Activated T-cell treated with anti-CD3 and anti-CD28 coated beads, Interleukin-2, amount 50 U/mL, for 24 hours (primary cell): Measurements from ENCODE around the gene ZNF776.
"Not testable (repeated sequence)": the region's sequence is repeated elsewhere in the genome, so short reads cannot be mapped to it uniquely, and the experiment has no call there.

ENCODE experiments used
- DNase-seq: peaks from one replicate; pipeline ENCODE4 v3.0.0-alpha.2; 2020
- H3K27ac Mint-ChIP-seq: 2 replicates; pipeline ENCODE4 v1.8.0; 2020; ENCODE audit warnings: mild to moderate bottlenecking, mixed read lengths
- H3K27me3 Mint-ChIP-seq: 2 replicates; pipeline ENCODE4 v1.8.0; 2020; ENCODE audit warnings: mixed read lengths
- H3K36me3 Mint-ChIP-seq: 2 replicates; pipeline ENCODE4 v1.8.0; 2020; ENCODE audit warnings: low read depth, mixed read lengths
- H3K4me1 Mint-ChIP-seq: 2 replicates; pipeline ENCODE4 v1.8.0; 2020; ENCODE audit warnings: low read depth, mixed read lengths
- H3K4me3 Mint-ChIP-seq: 2 replicates; pipeline ENCODE4 v1.8.0; 2020; ENCODE audit warnings: mild to moderate bottlenecking, moderate library complexity, mixed read lengths
- H3K9me3 Mint-ChIP-seq: 2 replicates; pipeline ENCODE4 v1.8.0; 2020; ENCODE audit warnings: mixed read lengths

The ZNF776 gene

DNA sequence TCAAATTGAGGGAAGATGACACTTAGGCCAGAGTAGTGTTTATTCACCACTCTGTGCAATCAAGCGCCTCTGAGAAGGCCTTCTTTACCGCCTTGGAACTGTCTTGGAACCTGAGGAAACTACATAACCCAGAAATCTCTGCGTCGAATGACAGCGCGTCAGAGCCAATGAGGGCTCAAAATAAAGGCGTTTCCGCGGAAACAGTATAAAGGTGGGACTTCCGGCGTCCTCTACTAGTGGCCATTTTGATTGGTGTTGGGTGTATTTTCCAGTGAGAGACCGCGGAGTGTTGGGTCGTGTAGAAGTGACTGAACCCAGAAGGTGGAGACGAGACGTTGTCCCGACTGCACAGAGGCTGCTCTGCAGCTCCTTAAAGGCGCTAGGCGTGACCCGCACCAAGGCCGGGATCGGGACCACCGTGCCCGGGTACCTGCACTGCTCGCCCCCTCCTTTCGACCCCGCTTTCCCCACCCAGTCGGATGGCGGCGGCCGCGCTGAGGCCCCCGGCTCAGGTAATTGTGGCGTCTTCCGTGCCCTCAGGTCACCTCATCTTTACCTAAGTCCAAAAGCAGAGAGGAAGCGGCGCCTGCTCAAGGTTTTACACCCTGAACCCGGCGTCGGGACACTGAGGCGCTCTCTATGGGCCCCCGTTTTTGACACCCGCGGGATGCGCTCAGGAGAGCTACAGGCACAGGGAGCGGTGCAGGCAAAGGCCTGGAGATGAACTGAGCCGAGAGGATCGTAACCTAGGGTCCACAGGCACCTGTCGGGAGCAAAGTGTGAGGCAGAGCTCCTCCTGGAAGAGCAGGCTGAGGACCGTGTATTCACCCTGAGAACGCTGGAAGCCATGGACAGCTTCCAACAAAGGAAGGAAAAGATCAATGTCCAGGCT, at the start of gene ZNF776:
ZNF776 (plus strand) TSS at position 236 of the 892 bp plus-strand sequence; CDS start at position 480, 244 bp downstream.
- DNase-seq = peak; percentile 78
- H3K4me1 Mint-ChIP-seq = peaks cover 26% of the 10 kb centered on the region
- peak within 1 kb of the TSS; percentile 96 for H3K4me3 Mint-ChIP-seq
- H3K9me3 Mint-ChIP-seq = peaks cover 46% of the 10 kb centered on the region
- H3K27ac Mint-ChIP-seq = peak within 1 kb of the TSS; percentile 94
- no peaks in the 10 kb centered on the region for H3K27me3 Mint-ChIP-seq
- peaks cover 66% of the 10 kb centered on the region for H3K36me3 Mint-ChIP-seq

DNA sequence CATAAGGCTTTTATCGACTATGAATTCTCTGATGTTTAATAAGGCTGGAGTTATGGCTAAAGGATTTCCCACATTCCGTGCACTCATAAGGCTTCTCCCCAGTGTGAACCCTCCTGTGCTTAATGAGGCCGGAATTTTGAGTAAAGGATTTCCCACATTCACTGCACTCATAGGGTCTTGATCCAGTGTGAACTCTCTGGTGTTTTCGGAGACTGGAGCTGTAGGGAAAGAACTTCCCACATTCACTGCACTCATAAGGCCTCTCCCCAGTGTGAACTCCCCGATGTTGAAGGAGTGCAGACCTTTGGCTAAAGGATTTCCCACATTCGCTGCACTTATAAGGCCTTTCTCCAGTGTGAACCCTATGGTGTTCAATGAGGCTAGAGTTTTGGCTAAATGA, 45.0 kb upstream of the ZNF776 start:
- H3K9me3 Mint-ChIP-seq = peaks cover 79% of the 10 kb centered on the region
- no peak for DNase-seq
- no peak overlapping the region for H3K27ac Mint-ChIP-seq
- peaks cover 93% of the 10 kb centered on the region for H3K36me3 Mint-ChIP-seq
- H3K27me3 Mint-ChIP-seq = peaks cover 4% of the 10 kb centered on the region
- no peak overlapping the region for H3K4me3 Mint-ChIP-seq
- peaks cover 5% of the 10 kb centered on the region for H3K4me1 Mint-ChIP-seq

- peaks cover 91% of the 10 kb centered on the region for H3K36me3 Mint-ChIP-seq
- peaks cover 21% of the 10 kb centered on the region for H3K27me3 Mint-ChIP-seq
- H3K4me1 Mint-ChIP-seq = peaks cover 13% of the 10 kb centered on the region
- H3K27ac Mint-ChIP-seq = no peak overlapping the region
- H3K4me3 Mint-ChIP-seq = no peak overlapping the region
- no peak for DNase-seq
- H3K9me3 Mint-ChIP-seq = peaks cover 77% of the 10 kb centered on the region
Measured at GRCh38 chr19:57706346-57706745, 40.3 kb upstream of the ZNF776 start.

GRCh38 chr19:57708641-57709361, 37.8 kb upstream of the ZNF776 start, which contains the start of gene ZNF154:
TSS of gene ZNF154 (minus strand) at chr19:57709204. CDS start at chr19:57708971, 233 bp downstream.
- Mint-ChIP-seq H3K9me3 (peaks cover 70% of the 10 kb centered on the region), H3K27ac (peak within 1 kb of the TSS; percentile 47), H3K27me3 (peaks cover 21% of the 10 kb centered on the region), H3K36me3 (peaks cover 87% of the 10 kb centered on the region), H3K4me1 (peaks cover 13% of the 10 kb centered on the region), H3K4me3 (peak within 1 kb of the TSS; percentile 73)
- peak; percentile 49 for DNase-seq

GRCh38 chr19:57709616-57710015, 37.0 kb upstream of the ZNF776 start:
- Mint-ChIP-seq H3K9me3 (peaks cover 69% of the 10 kb centered on the region), H3K4me1 (peaks cover 13% of the 10 kb centered on the region), H3K27me3 (peaks cover 21% of the 10 kb centered on the region), H3K36me3 (peaks cover 87% of the 10 kb centered on the region), H3K27ac (no peak overlapping the region), H3K4me3 (no peak overlapping the region)
- DNase-seq = no peak

GRCh38 chr19:57712222-57712621, 34.4 kb upstream of the ZNF776 start:
- peaks cover 68% of the 10 kb centered on the region for H3K9me3 Mint-ChIP-seq
- H3K4me1 Mint-ChIP-seq = peaks cover 8% of the 10 kb centered on the region
- peaks cover 15% of the 10 kb centered on the region for H3K27me3 Mint-ChIP-seq

GRCh38 chr19:57719424-57719823, 27.2 kb upstream of the ZNF776 start:
- Mint-ChIP-seq H3K27ac (no peak overlapping the region), H3K9me3 (peaks cover 75% of the 10 kb centered on the region), H3K4me3 (no peak overlapping the region), H3K4me1 (peaks cover 2% of the 10 kb centered on the region), H3K36me3 (peaks cover 86% of the 10 kb centered on the region), H3K27me3 (no peaks in the 10 kb centered on the region)
- DNase-seq = no peak

More at GRCh38 chr19:57712222-57712621, 34.4 kb upstream of the ZNF776 start:
- Mint-ChIP-seq H3K4me3 (no peak overlapping the region), H3K36me3 (peaks cover 84% of the 10 kb centered on the region), H3K27ac (no peak overlapping the region)
- no peak for DNase-seq

GRCh38 chr19:57719901-57720519, 26.6 kb upstream of the ZNF776 start:
- Mint-ChIP-seq H3K4me1 (peaks cover 6% of the 10 kb centered on the region), H3K4me3 (no peak overlapping the region), H3K36me3 (peaks cover 86% of the 10 kb centered on the region), H3K27me3 (no peaks in the 10 kb centered on the region), H3K27ac (no peak overlapping the region), H3K9me3 (peaks cover 74% of the 10 kb centered on the region)
- DNase-seq = no peak

DNA sequence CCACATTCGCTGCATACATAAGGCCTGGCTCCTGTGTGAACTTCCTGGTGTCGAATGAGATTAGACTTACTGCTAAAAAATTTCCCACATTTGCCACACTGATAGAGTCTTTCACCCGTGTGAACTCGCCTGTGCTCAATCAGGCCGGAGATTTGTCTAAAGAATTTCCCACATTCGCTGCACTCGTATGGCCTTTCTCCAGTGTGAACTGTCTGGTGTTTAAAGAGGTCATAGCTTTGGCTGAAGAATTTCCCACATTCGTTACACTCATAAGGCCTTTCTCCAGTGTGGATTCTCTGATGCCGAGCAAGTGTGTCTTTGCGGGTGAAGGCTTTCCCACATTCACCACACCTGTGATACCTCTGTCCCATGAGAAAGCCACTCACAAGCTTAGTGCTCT, 25.7 kb upstream of the ZNF776 start:
- Mint-ChIP-seq H3K4me3 (no peak overlapping the region), H3K4me1 (peaks cover 6% of the 10 kb centered on the region), H3K27me3 (no peaks in the 10 kb centered on the region), H3K9me3 (peaks cover 70% of the 10 kb centered on the region), H3K36me3 (peaks cover 84% of the 10 kb centered on the region), H3K27ac (no peak overlapping the region)
- no peak for DNase-seq

GRCh38 chr19:57738320-57738719, 8.3 kb upstream of the ZNF776 start:
- peak; percentile 61 for DNase-seq
- H3K4me1 Mint-ChIP-seq = not testable (repeated sequence)

DNA sequence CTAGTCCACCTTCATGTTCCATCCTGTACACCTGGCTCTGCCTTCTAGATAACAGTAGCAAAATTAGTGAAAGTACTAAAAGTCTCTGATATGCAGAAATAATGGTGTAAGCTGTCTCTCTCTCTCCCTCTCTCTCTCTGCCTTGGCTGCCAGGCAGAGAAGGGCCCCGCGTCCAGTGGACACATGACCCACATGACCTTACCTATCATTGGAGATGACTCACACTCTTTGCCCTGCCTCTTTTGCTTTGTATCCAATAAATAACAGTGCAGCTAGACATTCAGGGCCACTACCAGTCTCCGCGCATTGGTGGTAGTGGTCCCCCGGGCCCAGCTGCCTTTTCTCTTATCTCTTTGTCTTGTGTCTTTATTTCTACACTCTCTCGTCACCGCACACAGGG, 7.8 kb upstream of the ZNF776 start:
- H3K9me3 Mint-ChIP-seq, H3K4me3 Mint-ChIP-seq, H3K4me1 Mint-ChIP-seq, H3K27ac Mint-ChIP-seq, DNase-seq, H3K36me3 Mint-ChIP-seq: not testable (repeated sequence)
- peaks cover 17% of the 10 kb centered on the region for H3K27me3 Mint-ChIP-seq

More at GRCh38 chr19:57738320-57738719, 8.3 kb upstream of the ZNF776 start:
- not testable (repeated sequence) for H3K27ac Mint-ChIP-seq, H3K9me3 Mint-ChIP-seq, H3K36me3 Mint-ChIP-seq, H3K4me3 Mint-ChIP-seq
- peaks cover 17% of the 10 kb centered on the region for H3K27me3 Mint-ChIP-seq

GRCh38 chr19:57747472-57747807, 825 bp downstream of the ZNF776 start:
- no peaks in the 10 kb centered on the region for H3K27me3 Mint-ChIP-seq
- DNase-seq = no peak
- peak overlapping the region; percentile 96 for H3K4me3 Mint-ChIP-seq
- peak overlapping the region; percentile 94 for H3K27ac Mint-ChIP-seq
- peaks cover 51% of the 10 kb centered on the region for H3K9me3 Mint-ChIP-seq
- H3K36me3 Mint-ChIP-seq = peaks cover 72% of the 10 kb centered on the region
- H3K4me1 Mint-ChIP-seq = peaks cover 26% of the 10 kb centered on the region

DNA sequence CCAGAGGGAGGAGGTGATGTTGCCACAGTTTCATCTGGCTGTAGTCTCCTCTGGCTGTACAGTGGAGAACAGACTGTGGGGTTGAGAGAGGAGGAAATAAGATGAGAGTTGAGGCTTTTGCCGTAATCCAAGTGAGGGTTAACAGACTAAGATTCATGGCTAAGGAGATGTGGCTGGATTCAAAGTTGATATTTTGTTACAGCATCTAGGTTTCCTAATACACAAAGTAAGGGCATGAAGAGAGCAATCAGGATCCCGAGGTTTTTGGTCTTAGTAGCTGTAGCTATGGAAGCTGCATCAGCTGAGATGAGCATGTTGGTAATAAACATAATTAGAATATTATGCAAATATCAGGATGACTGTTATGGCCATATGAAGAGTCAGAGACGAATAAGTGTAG, 1.4 kb downstream of the ZNF776 start:
- H3K9me3 Mint-ChIP-seq = peaks cover 57% of the 10 kb centered on the region
- peaks cover 26% of the 10 kb centered on the region for H3K4me1 Mint-ChIP-seq
- DNase-seq = no peak
- H3K4me3 Mint-ChIP-seq = peak overlapping the region; percentile 96
- no peaks in the 10 kb centered on the region for H3K27me3 Mint-ChIP-seq
- peaks cover 78% of the 10 kb centered on the region for H3K36me3 Mint-ChIP-seq
- H3K27ac Mint-ChIP-seq = no peak overlapping the region

DNA sequence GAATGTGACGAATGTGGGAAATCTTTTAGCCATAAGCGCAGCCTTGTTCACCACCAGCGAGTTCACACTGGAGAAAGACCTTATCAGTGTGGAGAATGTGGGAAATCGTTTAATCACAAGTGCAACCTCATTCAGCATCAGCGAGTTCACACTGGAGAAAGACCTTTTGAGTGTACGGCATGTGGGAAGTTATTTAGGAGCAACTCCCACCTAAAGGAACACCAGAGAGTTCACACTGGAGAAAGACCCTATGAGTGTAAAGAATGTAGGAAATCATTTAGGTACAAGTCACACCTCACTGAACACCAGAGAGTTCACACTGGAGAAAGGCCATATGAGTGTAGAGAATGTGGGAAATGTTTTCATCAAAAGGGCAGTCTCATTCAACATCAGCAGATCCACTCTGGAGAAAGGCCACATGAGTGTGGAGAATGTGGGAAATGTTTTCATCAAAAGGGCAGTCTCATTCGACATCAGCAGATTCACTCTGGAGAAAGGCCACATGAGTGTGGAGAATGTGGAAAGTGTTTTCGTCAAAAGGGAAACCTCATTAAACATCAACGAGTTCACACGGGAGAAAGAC, 7.6 kb downstream of the ZNF776 start:
- no peak overlapping the region for H3K27ac Mint-ChIP-seq
- DNase-seq = no peak
- no peak overlapping the region for H3K4me3 Mint-ChIP-seq
- no peaks in the 10 kb centered on the region for H3K27me3 Mint-ChIP-seq
- peaks cover 2% of the 10 kb centered on the region for H3K4me1 Mint-ChIP-seq
- H3K36me3 Mint-ChIP-seq = peaks cover 100% of the 10 kb centered on the region
- H3K9me3 Mint-ChIP-seq = peaks cover 73% of the 10 kb centered on the region
